ENCODE data around the gene NOX3.

GRCh38 chr6:155450240-155450581, 5.4 kb downstream of the NOX3 start:
- TF ChIP-seq CTCF (IDR thresholded peaks at IDR 0.05) (no peak), POLR2A (IDR thresholded peaks at IDR 0.05) (no peak)

Measured in Peyer's patch (tissue), 4 donors.